GM18517 (cell line): ENCODE measurements around the gene HSD17B1.

Source experiments
- ATAC-seq: cut with Tn5 transposase; IDR thresholded peaks from one replicate; pipeline ENCODE4 v1.9.1; 2021; ENCODE audit warnings: mild to moderate bottlenecking, moderate library complexity; ENCODE audit not compliant: unreplicated experiment

Gene HSD17B1

DNA sequence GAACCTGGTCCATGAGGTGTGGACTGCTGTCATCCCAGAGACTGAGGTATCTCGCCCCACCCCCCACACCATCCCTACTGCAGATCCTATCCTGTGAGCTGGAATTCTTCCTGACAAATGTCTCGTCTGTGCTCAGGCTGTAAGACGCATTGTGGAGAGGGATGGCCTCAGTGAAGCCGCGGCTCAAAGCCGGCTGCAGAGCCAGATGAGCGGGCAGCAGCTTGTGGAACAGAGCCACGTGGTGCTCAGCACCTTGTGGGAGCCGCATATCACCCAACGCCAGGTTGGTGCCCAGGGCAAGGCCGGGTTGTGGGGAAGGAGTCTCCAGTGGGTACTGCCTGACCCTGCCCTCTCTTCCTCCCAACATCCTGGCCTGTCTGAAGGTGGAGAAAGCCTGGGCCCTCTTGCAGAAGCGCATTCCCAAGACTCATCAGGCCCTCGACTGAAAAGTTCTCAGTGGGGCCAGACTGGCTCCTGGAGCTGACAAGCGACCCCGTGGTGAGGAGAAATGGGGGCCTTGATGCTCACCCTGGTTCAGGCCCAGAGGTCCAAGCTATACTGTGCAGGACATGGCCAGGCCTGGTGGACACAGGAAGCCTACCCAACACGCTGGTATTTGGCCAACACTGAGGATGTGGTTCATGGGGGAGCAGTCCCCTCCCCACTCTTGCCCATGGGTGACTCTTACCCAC is 12.9 kb downstream of the HSD17B1 start:
- no peak for ATAC-seq

GRCh38 chr17:42566215-42566882 is 13.6 kb downstream of the HSD17B1 start:
- peak; percentile 5 for ATAC-seq

DNA sequence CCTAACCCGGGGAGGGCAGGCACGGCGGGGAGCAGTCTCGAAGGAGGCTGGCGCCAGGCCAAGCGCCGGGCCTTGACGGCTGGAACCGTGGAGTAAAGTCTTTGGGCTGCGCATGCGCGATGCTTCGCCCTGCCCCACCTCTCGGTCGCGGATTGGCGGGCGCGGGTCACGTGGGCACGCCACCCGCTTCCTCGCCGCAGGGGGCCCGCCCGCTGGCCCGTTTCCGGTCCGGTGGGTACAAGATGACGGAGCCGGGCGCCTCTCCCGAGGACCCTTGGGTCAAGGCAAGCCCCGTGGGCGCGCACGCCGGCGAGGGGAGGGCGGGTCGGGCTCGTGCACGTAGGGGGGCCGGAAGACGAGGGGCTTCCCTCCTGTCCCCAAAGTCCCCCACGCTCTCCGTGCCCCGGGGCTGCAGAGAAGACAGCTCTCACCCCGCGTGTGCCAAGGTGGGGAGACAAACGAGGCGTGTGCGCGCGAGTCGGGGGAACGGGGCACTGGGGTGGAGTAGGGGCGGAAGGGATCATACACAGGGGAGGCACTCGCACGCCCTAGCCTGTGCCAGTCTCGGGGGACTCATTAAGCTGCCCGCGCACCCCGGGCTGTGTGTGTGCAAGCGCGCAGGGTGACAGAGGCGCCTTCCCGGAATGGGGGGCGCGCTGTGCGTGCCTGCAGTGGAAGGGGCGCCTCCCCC is 14.3 kb downstream of the HSD17B1 start, which contains the start of gene MLX:
MLX (plus strand) TSS at position 218 of the 691 bp plus-strand sequence; CDS start at position 243, 25 bp downstream.
- ATAC-seq = peak; percentile 44

- ATAC-seq = no peak
Measured at GRCh38 chr17:42568341-42569111, 15.8 kb downstream of the HSD17B1 start.

DNA sequence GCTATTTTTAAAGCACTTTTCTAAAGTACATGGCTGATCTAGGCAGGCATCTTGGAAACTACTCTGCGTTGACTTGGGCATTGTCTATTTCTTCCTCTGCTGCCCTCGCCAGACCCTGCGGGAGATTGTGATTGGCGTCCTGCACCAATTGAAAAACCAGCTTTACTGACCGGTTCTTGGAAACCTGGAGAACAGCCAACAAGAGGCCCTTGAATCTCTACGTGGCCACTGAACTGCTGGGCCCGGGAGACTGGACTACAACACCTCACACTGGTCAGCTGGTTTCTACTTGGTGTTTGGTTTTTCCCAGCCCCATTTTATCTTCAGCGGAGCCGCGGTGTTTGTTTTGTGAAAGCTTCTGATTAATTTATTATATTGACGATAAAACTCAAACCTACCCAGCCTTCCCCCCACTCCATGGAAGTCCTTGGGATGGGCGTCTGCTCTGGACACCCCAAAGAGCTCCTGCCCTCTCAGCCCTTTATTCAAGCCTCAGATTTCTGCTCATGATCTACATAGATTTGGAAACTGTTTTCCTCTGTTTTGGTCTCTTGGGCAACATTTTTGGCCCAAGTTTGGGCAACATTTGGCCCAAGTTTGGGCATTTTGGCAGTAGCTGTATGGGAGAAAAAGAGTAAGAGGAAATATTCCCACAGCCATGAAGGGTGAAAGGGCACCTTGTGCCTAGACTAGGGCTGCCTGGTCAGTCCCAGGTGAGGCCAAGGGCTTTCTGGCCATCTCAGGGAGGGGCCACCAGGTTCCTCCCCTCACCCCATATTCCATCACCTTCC is 18.9 kb downstream of the HSD17B1 start:
- no peak for ATAC-seq

DNA sequence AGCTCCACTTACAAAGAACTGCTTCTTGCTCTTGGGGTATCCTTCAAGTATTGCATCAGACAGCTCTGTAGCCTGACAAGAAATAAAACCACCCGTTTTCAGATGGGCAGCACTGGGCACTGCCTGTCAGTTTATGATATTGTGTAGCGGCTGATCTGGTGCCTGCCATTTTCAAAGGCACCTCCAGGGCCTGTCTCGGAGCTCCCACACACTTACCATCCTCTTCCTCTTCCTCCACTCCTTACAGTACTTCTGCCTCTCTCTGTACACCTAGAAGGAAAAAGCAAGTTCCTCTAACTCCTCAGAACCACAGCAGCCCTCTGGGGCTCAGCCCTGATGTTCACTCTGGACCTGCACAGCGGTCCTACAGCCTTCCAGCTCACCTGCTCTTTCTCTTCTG is 20.4 kb downstream of the HSD17B1 start:
- no peak for ATAC-seq

- ATAC-seq = no peak
Measured at GRCh38 chr17:42574463-42574862, 21.7 kb downstream of the HSD17B1 start.

GRCh38 chr17:42577140-42577531 is 24.4 kb downstream of the HSD17B1 start:
- no peak for ATAC-seq

GRCh38 chr17:42577532-42578281 is 25.0 kb downstream of the HSD17B1 start, which contains the start of gene PSMC3IP:
PSMC3IP (minus strand) TSS chr17:42577729; CDS start chr17:42577686, 43 bp downstream.
- peak; percentile 51 for ATAC-seq

DNA sequence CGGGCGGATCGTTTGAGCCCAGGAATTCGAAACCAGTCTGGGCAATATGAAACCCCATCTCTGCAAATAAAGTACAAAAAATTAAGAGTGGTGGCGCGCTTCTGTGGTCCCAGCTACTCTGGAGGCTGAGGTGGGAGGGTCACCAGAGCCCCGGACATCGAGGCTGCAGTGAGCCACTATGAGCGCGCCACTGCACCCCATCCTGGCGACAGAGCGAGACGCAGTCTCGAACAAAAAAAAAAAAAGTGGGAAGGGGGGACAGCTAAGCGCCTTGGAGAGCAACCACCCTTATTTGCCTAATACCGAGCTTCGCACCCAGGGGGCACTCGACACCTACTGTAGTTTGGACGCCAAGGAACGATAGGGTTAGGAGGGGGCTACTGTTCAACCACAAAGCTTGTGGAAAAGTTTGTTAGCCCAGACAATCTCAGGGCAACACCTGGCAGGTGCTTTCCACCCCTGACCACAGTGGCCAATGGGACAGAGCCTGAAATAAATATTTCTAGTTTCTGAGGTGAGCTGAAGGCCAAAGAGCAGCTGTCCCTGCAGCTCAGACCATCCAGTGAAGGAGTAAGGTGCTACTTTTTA is 25.7 kb downstream of the HSD17B1 start:
- ATAC-seq = peak; percentile 58

GRCh38 chr17:42579794-42580551 is 27.2 kb downstream of the HSD17B1 start:
- ATAC-seq = no peak

- no peak for ATAC-seq
Measured at GRCh38 chr17:42581744-42582270, 29.1 kb downstream of the HSD17B1 start.

- no peak for ATAC-seq
Measured at GRCh38 chr17:42584880-42585279, 32.2 kb downstream of the HSD17B1 start.

DNA sequence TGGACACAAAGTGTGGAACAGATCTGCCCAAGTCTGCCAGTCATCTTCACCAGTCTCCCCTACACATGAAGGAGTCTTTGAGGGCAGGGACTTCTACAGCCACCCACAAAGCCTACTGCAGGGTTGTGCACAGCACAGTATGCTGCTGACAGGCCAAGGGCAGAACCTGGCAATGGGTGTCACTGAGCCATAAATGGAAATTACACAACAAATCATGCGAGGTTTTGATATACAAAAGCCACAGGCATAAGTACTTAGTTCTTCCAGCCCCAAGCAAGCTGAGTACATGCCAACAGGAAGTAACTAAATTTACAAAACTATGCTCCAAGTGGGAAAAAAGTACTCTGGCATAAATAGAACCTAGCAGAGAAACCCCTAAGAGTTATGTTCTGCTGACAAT is 32.6 kb downstream of the HSD17B1 start:
- no peak for ATAC-seq

DNA sequence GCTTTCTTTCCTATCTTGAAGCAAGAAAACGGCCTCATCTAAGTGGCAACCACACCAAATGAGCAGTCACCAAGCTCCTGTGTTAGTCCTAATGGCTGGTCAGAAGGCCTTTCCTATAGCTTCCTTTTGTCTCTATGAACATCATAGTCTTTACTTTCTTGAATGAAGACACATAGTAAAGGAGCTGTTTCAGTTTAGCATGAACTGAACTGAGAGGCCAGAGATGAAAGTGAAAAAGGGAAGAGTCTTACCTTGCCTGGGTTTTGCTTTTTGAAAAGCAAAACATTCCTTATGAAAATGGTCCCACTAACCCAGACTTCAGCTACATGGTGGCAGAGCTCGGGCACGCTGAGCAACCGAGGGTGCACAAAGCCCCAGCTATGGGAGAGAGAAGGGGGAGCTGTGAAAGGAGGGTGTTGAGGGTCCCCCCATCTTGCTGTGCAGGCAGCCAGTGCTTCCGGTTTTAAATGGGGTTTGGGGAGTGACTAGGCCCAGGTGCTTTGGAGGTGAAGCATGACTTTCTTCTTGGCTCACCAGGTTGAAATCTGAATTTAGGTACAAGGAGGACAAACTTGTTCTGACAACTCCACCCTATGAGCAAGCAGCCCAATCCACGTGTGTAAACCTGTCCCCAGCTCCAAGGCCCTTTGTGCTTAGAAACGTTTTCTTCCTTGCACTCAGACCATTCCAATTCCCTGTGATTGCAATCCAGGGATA is 33.9 kb downstream of the HSD17B1 start:
- no peak for ATAC-seq

GRCh38 chr17:42590886-42591285 is 38.2 kb downstream of the HSD17B1 start:
- no peak for ATAC-seq

- no peak for ATAC-seq
Measured at GRCh38 chr17:42591411-42591810, 38.7 kb downstream of the HSD17B1 start.
